SU-DHL-6 (cell line): ENCODE data around the gene CPNE2.

ENCODE experiments used
- EZH2phosphoT487 ChIP-seq: fragments of 200-600 bp; sonication (generic), shearing (Covaris generic); conservative IDR thresholded peaks from 2 replicates; pipeline ENCODE4 v1.6.1; 2018; ENCODE audit warnings: mild to moderate bottlenecking, antibody characterized with exemption, low read length, moderate library complexity, mixed read lengths
- TF ChIP-seq, protein P1 (sequence below): fragments of 200-600 bp; sonication (generic); IDR thresholded peaks from one replicate; pipeline ENCODE4 v1.5.1; 2017; ENCODE audit warnings: antibody characterized with exemption, mild to moderate bottlenecking, low read length, moderate library complexity; ENCODE audit not compliant: insufficient read depth, poor library complexity, severe bottlenecking

GRCh38 chr16:57051696-57052228 lies 40.6 kb upstream of the CPNE2 start:
- TF ChIP-seq, protein P1, sequence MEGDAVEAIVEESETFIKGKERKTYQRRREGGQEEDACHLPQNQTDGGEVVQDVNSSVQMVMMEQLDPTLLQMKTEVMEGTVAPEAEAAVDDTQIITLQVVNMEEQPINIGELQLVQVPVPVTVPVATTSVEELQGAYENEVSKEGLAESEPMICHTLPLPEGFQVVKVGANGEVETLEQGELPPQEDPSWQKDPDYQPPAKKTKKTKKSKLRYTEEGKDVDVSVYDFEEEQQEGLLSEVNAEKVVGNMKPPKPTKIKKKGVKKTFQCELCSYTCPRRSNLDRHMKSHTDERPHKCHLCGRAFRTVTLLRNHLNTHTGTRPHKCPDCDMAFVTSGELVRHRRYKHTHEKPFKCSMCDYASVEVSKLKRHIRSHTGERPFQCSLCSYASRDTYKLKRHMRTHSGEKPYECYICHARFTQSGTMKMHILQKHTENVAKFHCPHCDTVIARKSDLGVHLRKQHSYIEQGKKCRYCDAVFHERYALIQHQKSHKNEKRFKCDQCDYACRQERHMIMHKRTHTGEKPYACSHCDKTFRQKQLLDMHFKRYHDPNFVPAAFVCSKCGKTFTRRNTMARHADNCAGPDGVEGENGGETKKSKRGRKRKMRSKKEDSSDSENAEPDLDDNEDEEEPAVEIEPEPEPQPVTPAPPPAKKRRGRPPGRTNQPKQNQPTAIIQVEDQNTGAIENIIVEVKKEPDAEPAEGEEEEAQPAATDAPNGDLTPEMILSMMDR, result no peak
- TF ChIP-seq EZH2phosphoT487, result no peak
